NCI-H1105 treated with DMSO at 0.1 percent for 48 hours (cell line): Measurements from ENCODE around the gene ABLIM1.

ENCODE experiments used
- DNase-seq: peaks from one replicate; lab custom pipeline; 2025; lab: John Stamatoyannopoulos, UW

ABLIM1 gene

GRCh38 chr10:114489521-114490310 lies 168.4 kb downstream of the ABLIM1 start:
- DNase-seq = no peak

- no peak for DNase-seq
These were observed 170.1 kb downstream of the ABLIM1 start for GRCh38 chr10:114487815-114488536.

GRCh38 chr10:114486938-114487814 lies 170.9 kb downstream of the ABLIM1 start:
- no peak for DNase-seq

- no peak for DNase-seq
These were observed 172.2 kb downstream of the ABLIM1 start for GRCh38 chr10:114485696-114486400.

- no peak for DNase-seq
These were observed 174.5 kb downstream of the ABLIM1 start for GRCh38 chr10:114483575-114483974.

GRCh38 chr10:114482480-114483304 lies 175.4 kb downstream of the ABLIM1 start:
- no peak for DNase-seq

- DNase-seq = no peak
These were observed 177.0 kb downstream of the ABLIM1 start for GRCh38 chr10:114481055-114481454.

GRCh38 chr10:114479836-114480235 lies 178.2 kb downstream of the ABLIM1 start:
- DNase-seq = no peak

GRCh38 chr10:114479307-114479706 lies 178.8 kb downstream of the ABLIM1 start:
- no peak for DNase-seq

- DNase-seq = no peak
These were observed 179.8 kb downstream of the ABLIM1 start for GRCh38 chr10:114478281-114478680.

- DNase-seq = no peak
These were observed 180.8 kb downstream of the ABLIM1 start for GRCh38 chr10:114477285-114477684.

GRCh38 chr10:114474989-114475388 lies 183.1 kb downstream of the ABLIM1 start:
- DNase-seq = no peak

- DNase-seq = no peak
These were observed 184.3 kb downstream of the ABLIM1 start for GRCh38 chr10:114473776-114474175.

- DNase-seq = no peak
These were observed 185.2 kb downstream of the ABLIM1 start for GRCh38 chr10:114472877-114473253.

GRCh38 chr10:114471906-114472876 lies 185.9 kb downstream of the ABLIM1 start:
- no peak for DNase-seq

GRCh38 chr10:114470956-114471905 lies 186.8 kb downstream of the ABLIM1 start:
- peak; percentile 52 for DNase-seq

GRCh38 chr10:114470361-114470760 lies 187.7 kb downstream of the ABLIM1 start:
- DNase-seq = no peak

GRCh38 chr10:114458955-114459354 lies 199.1 kb downstream of the ABLIM1 start:
- DNase-seq = no peak
